ELR (cell line): ENCODE measurements around the gene RAP1GAP2.

Source experiments
- DNase-seq: peaks from one replicate; pipeline ENCODE4 v3.0.0-alpha.2; 2015; ENCODE audit warnings: low read depth

Gene RAP1GAP2

DNA sequence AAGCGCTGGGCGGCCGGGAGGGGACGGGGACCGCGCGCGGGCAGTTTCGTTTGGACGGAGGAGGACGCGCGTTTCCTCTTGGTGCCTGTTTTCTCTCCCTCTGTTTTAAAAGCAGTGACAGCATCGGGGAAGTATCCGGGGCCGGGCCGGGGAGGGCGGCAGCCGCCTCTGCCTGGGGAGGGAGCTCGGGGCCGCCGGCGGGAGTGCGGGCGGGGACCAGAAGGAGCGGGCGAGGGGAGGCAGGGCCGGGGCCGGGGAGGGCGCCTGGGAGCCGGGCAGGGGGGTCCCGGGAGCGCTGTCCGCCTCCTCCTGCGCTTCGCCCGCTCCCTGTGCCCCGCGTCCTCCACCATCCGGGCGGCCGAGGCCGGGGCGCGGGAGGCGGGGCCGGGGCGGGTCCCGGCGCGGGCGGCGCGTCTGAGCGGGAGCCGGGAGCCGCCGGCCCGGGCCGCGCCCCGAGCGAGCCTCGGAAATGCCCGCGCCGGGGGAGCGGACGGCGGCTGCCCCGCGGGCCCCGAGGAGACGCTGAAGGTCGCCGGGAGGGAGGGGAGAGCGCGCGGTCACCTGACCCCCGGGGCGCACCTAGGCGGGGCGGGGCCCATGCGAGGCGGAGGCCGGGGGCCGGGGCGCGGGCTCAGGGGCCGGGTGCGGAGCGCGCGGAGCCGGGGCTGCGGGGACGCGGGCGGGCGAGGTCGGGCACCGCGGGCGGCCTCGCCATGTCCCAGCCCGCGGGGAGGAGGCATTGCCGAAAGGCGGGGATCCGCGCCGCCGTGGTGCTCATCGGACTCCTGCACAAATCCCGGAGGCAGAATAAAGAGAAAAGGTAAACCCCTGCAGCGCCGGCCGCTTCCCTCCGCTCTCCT lies 57.3 kb downstream of the RAP1GAP2 start:
- peak; percentile 45 for DNase-seq

DNA sequence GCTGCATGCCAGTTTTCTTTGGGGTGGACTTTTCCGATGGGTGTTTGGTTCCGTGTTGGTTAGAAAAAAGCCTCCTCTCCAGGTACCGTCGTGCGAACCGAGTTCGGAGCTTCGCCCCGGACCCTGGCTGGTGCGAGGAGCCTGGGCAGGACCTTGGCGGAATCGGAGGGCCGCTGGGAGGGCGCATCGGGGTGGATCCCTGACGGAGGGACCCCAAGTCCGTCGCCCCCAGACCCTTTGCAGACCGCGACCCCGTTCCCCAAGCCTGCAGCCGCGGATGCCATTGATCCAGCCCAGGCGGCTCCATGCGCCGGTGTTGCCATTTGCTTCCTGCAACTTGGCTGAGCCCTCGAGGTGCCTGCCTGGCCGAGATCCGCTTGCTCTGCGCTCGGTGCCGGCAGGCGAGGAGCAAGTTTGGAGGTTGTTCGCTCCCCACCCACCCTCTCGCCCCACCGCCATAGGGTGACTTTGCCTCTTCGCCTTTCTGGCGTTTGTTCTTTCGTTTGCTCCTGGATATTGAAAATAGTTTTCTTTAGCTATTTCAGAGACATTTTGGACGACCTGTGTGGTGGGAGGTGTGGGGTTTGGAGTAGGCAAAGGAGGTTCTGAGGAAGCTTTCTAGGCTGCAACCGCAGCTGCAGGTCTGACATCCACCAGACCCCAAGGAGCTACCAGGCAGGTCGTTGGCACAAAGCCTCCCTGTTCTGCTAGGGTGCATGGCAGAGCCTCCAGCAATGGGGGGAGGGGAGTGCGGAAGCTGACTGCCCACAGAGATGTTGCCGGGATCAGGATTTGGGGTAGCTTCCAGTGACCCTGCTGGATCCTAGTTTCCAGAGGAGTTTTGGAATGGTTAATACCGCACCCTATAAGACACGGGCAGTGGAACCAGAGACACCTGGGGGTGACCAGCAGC lies 58.2 kb downstream of the RAP1GAP2 start:
- DNase-seq = peak; percentile 13

DNA sequence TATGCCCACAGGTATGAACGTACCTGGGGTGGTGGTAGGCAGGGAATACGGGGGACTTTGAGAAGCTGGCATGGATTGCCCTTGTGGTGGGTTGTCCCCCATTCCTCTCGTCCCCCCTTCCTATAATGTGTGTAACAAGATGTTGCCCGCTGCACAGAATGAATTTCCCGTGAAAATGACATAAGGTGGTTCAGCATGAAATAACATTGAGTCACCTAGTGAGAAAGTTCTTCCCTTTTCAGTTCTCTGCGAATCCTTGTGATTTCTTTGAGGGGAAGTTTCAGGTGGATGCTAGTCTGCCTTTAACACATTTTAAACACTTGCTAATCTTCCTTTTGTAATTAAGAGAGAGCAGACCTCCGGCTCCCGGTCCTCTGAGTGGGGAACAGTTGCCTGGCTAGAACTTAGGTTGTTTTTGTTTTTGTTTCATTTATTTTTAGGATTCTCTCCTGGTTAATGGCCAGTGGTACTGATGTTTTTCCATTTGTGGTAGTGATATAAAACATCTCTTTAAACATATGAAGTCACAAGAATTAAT lies 58.9 kb downstream of the RAP1GAP2 start:
- DNase-seq = no peak

DNA sequence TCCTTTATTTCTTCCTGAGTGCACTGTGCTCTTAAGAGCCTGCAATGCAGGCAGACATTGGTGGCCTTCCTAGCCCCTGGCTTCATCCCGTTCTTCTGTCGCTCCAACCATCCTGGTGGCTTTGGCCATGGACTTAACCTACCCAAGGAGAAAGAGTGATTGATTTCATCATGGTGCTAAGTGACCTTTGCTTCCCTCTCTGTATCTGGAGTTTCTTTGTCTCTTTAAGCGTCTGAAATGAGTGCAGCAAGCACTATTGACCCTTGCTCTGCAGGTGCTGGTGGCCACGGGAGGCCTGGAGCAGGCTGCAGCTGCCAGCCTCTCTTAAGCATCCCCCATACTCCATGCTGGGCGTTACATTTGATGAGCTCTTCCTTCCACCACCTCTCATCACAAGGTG lies 60.5 kb downstream of the RAP1GAP2 start:
- no peak for DNase-seq

DNA sequence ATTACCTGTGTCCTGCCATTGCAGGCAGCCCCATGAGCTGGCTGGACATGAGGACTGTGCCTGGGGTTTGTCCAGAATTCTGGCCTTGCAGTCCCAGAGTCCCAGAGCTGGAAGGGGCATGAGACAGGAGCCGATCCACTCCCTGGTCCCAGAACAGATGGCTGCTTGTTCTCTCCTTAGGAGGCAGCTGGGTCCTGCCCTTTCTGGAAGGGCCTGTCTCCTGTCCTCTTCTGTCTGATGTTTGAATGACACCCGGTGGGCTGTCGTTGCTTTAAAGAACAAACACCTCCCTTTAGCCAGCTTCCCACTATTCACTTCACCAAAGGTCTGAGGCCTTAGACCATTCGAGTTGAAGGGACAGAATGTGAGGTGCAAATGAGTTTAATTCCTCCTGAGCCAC lies 63.8 kb downstream of the RAP1GAP2 start:
- DNase-seq = no peak

DNA sequence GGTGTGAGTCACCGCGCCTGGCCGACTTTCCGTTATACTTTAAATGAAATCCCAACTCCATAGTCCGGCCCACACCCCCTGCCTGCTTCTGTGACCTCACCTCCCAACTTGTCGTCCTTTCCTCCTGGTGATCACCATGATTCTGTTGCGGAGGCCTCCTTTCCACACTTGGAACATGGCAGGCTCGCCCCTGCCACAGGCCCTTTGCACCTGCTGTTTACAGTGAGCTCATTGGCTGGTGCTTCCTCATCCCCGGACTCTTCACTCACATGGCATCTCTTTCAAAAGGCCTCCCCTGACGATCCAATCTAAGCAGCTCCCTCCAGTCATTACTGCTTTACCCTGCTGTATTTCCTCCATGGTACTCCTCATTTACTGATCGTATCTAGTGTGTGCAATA lies 64.6 kb downstream of the RAP1GAP2 start:
- DNase-seq = no peak

DNA sequence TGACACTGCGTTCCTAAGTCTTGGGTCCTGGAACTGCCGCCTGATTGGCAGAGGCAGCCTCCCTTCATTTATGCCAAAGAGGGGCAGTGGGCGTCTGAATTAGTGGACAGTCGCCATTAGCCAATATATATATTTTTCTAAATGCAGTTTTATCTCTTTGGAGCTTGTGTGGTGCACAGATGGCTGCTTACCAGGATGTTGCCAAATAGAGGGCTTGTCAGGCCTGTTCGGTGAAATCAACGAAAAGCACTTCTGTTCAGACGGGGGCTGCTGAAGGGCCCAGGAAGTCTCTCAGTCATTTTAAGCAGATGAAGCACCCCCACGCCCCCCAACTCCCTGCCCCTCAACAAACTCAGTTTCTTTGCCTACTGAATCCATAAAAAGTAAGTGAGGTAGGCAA lies 66.0 kb downstream of the RAP1GAP2 start:
- DNase-seq = no peak

DNA sequence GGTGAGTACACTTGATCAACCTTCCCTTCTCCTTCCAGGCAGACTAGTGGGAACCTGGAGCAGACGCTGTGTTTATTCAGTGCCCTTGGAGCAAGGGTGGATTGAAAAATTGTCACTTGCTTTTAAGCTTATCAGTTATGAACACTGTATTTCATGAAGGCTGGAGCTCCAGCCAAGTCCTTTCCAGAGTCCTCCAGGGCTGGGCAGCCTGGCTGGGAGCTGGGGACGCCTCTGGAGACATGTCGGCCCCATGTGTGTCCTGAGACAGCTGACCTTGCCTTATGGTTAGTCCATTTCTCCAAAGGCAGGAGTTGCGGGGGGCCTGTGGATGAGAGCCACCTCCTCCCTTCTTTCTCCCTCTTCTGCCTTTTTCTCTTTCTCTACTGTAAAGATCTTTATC lies 67.0 kb downstream of the RAP1GAP2 start:
- no peak for DNase-seq

DNA sequence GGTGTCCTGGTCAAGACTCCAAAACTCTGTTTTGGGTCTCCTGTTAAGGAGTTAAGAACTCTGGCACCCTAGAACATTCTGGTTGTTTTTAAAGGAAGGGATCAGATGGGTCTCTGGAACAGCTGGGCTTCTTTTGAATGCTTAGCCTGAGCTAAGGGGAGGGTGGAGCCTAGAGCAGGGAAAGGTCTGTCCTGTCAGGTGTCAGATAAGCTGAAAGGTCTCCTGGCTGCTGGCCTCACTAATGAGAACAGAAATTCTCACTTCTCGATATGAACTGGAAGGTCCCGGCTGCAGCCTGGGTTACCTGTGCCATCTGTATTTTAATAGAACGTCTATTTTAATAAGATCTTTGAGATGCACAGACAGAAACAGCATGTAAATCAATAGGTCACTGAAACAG lies 69.0 kb downstream of the RAP1GAP2 start:
- no peak for DNase-seq

DNA sequence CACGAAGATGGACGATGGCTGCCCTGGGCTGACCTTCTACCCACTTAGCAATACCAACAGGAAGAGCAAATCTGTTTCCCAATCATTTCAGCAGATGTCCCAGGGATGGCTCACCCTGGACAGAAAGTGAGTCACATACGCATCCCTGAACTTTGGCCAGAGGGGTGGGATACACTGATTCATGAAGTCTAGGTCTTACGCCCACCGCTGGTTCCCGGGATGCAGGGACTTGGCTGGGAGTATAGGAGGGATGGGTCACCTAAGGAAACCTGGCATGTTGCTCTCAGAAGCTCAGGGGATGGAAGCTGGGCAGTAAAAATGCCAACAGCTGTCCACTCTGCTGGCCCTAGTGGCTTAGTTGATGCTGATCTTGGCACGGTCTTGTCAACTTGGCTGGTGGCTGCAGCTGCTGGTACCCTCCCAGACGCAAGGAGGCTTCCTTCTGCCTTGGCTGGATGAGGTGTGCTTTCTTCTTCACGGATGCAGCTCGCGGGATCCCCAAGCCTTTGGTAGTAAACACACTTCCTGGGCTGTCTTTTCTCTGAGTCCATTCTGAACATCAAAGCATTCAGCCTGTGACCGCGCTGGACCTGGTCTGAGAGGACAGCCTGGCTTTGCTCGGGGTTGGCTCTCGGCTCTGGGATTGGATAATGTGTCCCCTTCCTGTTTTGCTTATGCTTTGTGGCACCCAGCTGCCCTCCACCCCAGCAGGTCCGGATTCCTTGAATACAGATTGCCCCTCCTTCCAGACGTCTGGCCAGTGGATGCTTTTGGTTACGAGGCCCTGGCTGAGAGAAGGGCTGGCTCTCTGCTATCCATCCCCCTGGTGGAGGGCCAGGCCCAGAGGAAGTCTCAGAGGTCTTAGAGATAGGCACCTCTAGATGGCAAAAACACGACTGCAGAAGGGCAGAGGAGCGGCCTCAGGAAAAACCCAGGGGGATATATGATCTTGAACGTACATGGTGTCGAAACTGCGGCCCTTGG lies 71.5 kb downstream of the RAP1GAP2 start:
- DNase-seq = peak; percentile 66

DNA sequence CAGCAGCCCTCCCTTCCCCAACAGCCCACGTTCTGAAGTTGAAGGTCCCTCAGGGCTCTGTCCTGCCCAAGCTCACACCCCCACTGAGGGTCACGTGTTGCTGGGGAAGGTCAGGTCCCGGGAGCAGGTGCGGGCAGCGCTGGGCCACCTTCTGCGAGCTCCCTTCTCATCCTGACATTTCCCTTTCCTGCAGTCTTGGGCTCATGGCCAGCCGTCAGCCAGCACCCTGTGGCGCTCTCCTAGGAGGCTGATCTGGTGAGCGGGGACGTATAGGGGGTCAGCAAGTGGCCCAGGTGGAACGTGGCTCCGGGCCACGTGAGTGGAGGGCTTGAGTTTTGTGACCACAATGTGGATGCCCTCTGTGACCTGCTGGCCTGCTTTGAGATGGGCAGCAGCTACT lies 73.4 kb downstream of the RAP1GAP2 start:
- no peak for DNase-seq

DNA sequence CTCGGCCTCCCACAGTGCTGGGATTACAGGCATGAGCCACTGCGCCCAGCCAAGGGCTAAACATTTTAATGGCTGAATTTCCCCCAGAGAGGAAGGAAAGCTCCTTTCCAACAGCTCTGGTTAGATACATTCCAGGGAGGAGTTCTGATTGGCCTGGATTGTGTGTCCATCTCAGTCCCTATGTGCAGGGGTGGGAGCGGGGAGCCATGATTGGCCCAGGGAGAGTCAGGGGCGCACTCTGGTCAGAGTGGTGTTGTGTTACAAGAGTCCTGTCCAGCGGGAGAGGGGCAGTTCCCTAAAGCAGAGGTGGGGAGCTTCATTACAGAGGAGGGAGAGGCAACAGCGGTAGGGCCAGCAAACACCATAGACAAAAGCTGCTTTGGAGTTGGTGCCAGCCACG lies 75.0 kb downstream of the RAP1GAP2 start:
- no peak for DNase-seq

DNA sequence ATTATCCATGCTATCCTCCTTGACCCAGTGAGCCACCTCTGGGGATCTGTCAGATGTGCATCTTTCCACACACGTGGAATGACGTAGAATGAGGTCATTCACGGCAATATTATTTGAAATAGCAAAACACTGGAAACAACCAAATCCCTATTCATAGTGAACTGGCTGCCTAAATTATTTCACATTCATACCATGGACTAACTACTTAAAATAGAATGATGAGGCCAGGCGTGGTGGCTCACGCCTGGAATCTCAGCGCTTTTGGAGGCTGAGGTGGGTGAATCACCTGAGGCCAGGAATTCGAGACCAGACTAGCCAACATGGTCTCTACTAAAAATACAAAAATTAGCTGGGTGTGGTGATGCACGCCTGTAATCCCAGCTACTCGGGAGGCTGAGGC lies 75.5 kb downstream of the RAP1GAP2 start:
- DNase-seq = no peak

DNA sequence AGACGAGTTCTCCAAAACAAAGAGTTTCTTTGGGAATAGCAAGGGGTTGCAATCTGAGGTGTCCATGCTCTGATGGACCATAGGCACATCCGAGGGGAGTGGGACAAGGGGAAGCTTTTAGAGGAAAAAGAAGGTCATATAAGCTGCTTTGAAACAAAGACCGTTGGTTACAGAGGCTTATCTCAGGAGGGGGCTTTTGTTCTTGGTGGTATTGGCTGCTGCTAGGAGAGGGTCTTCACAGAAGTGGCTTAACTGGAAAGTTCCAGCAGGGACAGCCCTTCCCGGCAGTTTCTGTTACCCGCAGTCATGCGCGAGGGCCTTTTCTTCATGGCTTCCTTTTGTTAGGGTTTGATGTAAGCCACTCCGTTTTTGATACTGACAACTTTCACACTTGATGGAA lies 76.0 kb downstream of the RAP1GAP2 start:
- no peak for DNase-seq

DNA sequence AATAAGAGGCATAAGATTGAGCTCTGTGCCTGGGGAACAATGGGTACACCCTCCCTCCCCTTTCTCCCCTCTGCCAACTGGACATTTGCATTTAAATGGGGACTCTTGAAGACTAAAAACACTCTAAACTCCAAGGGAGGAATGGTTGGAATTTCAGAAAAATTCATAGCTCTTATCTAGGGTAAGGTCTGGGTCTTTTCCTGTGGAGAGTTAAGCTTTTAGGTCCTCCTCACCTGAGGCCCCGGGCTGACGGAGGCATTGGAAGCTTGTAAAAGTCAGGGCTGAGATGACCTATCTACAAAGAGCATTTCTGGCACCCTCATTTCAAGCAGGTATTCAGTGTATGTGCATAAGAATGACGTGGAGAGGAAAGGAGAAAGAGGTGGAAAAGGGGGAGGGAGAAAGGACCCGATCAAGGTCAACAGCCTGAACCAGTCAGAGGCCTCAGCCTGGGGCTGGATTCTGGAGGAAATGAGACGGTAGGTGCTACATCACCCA lies 78.0 kb downstream of the RAP1GAP2 start:
- no peak for DNase-seq

DNA sequence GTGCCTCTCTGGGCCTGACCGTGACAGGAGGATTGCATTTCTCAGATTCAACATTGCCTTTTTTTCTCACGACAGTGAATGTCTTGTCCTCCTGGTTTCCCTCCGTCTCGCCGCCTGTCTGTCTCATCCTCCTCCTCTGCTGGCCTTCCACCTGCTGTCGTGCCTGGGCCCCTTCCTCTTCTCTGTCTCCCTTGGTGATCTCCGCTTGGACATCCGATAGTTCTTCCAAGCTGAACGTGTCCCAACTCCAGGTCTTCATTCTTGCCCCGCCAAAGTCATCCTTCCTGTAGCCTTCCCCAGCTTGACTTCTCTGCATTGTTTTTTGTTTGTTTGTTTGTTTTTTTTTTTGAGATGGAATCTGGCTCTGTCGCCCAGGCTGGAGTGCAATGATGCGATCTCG lies 79.4 kb downstream of the RAP1GAP2 start:
- DNase-seq = no peak

DNA sequence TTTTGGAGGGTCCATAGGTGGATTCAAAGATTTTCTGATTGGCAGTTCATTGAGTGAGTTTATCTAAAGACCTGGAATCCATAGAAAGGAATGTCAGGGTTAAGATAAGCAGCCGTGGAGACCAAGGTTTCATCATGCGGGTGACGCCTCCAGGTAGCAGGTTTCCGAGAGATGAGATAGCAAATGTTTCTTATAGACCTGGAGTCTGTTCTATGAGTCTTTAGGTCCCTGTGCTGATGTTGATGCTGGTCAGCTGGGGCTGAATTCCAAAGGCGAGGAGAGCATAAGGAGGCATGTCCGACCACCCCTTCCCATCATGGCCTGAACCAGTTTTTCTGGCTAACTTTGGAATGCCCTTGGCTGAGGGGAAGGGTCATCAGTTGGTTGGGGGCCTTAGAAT lies 80.2 kb downstream of the RAP1GAP2 start:
- no peak for DNase-seq

DNA sequence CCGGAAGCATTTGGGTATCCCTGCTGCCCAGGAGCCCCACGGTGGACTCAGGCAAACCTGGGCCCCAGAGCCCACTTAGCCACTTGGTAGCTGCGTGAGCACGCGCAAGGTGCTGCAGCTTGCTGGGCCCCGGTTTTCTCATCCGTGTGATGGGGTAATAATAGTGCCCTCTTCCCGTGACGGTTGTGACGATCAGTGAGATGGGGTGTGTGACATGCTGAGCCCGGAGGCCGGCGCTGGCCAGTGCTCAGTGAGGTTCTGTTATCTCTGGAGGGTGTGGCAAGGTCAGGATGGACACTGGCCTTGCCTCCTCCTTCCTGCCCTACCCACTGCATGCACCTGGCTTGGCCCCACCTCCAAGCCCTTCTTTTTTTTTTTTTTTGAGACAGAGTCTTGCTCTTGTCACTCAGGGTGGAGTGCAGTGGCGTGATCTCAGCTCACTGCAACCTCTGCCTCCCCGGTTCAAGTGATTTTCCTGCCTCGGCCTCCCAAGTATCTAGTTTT lies 82.6 kb downstream of the RAP1GAP2 start:
- no peak for DNase-seq

DNA sequence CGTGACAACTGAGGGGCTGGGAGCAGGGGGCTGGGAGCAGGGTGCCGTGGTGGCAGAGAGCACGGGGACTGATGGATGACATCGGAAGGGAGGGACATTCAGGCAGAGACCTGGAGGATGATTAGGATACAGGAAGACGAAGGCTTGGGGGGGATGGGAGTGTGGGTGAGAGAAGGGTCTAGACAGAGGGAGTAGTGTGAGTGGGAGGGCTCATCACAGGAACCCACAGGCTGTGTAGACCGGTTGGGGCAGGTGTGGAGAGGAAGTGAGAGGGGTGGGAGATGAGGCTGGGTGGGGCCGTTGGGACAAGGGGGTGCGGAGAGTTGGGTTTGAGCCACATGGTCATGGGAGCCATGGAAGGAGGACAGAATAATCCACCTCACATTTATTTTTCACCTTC lies 83.8 kb downstream of the RAP1GAP2 start:
- no peak for DNase-seq

DNA sequence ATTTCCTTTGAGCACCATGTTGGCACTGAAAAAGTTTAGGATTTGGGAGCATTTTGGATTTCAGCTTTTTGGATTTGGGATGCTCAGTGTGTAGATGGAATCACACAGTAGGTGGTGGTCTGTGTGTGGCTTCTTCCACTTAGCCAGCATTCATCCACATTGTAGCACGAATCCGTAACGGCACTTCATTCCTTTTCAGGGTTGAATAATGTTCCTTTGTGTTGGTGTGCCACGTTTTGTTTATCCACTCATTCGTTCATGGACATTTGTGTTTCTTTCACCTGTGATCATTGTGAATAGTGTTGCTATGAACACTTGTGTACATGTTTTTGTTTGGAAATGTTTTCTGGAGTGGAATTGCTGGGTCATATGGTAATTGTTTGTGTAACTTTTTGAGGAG lies 85.1 kb downstream of the RAP1GAP2 start:
- no peak for DNase-seq

DNA sequence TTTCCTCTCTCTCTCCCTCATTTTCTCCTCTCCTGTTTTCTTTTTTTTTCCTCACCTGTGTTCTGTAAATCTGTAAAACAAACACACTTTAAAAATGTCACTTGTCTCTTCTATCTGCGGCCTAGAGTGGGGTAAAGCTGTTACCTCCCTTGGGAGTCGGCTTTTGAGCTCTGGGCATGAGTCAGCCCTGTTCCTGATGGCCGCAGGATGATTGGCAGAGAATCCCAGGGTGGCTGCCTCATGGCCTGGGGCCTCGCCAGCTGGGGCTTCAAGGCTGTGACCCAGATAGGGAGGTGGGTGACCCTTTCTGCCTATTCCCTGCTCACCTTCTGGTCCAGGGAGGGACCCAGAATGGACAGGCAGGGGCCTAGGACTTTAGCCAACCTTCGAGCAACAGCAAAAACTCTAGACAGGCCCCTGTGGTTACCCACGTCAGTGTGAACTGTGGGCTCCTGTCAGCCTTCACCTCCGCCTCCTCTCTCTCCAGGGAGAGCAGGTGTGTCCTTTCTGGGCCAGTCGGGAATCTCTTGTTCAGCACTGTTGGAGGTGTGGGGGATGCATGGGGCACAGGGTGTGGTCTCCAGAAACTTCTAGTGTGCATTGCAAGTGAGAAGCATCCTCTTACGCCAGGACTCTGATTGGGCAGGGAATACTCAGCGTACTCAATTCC lies 87.4 kb downstream of the RAP1GAP2 start:
- DNase-seq = peak; percentile 12
